ENCODE results near the gene MOAP1.
"Not testable (repeated sequence)": the region's sequence is repeated elsewhere in the genome, so short reads cannot be mapped to it uniquely, and the experiment has no call there.

MOAP1 gene

GRCh38 chr14:93183596-93184317, 940 bp downstream of the MOAP1 start:
- DNase-seq, result no peak

DNA sequence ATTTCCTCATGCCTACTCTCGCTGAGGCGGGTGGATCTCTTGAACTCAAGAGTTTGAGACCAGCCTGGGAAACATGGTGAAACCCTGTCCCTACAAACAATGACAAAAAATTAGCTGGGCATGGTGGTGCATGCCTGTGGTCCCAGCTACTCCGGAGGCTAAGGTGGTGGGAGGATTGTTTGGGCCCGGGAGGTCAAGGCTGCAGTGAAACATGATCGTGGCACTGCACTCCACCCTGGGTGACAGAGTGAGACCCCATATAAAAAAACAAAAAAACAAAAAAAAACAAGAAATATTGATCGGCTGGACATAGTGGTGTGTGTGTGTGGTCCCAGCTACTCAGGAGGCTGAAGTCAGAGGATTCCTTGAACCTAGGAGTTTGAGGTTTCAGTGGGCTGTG, 9.2 kb downstream of the MOAP1 start:
- DNase-seq, result no peak

- not testable (repeated sequence) for DNase-seq
These were observed 10.0 kb downstream of the MOAP1 start for GRCh38 chr14:93174731-93175130.

DNA sequence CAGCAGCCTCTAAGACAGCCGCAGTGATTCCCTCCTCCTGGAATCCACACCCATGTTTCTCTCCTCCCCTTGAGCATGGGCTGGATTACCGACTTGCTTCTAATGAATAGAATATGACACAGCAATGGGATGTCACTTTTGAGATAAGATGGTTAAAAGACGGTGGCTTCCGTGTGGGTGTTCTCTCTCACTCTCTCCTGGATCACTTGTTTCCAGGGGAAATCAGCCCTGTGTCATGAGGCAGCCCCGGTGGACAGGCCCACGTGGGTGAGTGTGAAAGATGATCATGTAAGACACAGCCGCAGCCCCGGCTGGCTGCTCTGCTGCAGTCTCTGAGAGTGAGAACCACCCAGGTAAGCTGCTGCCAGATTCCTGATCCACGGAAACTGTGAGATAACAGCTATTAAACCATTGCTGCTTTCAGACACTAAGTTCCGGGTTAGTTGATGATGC, 10.7 kb downstream of the MOAP1 start:
- no peak for DNase-seq

DNA sequence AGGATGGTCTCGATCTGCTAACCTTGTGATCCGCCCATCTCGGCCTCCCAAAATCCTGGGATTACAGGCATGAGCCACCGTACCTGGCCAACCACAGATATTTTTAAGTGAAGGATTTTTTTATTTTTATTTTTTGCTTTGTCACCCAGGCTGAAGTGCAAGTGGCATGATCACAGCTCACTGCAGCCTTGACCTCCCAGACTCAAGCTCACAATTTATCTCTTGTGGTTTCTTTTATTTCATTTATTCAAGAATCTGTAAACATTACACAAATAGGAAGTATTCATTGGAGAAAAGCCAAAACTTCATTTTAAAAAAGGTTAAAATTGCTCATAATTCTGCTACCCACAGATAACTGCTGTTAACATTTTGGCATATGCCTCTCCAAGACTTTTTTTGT, 13.3 kb downstream of the MOAP1 start:
- DNase-seq, result no peak

- not testable (repeated sequence) for DNase-seq
These were observed 14.6 kb downstream of the MOAP1 start for GRCh38 chr14:93170141-93170540.

DNA sequence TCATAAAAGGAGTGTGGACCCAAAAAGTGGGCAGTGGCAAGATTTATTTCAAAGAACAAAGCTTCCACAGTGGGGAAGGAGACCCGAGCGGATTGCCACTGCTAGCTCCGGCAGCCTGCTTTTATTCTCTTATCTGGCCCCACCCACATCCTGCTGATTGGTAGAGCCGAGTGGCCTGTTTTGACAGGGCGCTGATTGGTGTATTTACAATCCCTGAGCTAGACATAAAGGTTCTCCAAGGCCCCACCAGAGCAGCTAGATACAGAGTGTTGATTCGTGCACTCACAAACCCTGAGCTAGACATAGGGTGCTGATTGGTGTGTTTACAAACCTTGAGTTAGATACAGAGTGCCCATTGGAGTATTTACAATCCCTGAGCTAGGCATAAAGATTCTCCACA, 15.1 kb downstream of the MOAP1 start:
- not testable (repeated sequence) for DNase-seq

GRCh38 chr14:93168610-93169009, 16.1 kb downstream of the MOAP1 start:
- not testable (repeated sequence) for DNase-seq

GRCh38 chr14:93165271-93166265, 19.1 kb downstream of the MOAP1 start:
- DNase-seq, result not testable (repeated sequence)

GRCh38 chr14:93163564-93163963, 21.1 kb downstream of the MOAP1 start:
- no peak for DNase-seq

DNA sequence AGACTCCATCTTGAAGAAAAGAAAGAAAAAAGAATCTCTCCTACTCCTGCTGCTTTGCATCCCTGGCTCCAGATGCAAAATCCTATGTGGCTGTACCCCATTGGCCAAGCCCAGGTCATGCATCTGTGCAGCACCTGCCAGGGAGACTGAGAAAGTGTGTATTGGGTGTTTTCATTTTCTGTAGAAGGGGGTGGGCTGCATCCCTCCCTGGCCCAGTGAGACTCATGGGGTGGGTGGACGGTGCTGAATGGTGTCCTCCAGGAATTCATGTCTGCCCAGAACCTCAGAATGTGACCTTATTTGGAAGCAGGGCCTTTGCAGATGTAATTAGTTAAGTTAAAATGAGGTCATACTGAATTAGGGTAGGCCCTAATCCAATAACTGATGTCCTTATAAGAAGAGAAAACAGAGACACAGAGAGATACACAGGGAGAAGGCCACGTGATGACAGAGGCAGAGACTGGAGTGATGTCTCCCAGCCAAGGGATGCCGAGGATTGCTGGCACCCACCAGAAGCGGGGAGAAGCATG, 23.2 kb downstream of the MOAP1 start:
- no peak for DNase-seq

- DNase-seq, result no peak
These were observed 24.3 kb downstream of the MOAP1 start for GRCh38 chr14:93160353-93160801.

- DNase-seq, result not testable (repeated sequence)
These were observed 24.9 kb downstream of the MOAP1 start for GRCh38 chr14:93159625-93160352.

- DNase-seq, result not testable (repeated sequence)
These were observed 26.3 kb downstream of the MOAP1 start for GRCh38 chr14:93158349-93158748.

- no peak for DNase-seq
These were observed 27.9 kb downstream of the MOAP1 start for GRCh38 chr14:93156693-93157369.

GRCh38 chr14:93155667-93156066, 29.0 kb downstream of the MOAP1 start:
- no peak for DNase-seq

- DNase-seq, result no peak
These were observed 31.6 kb downstream of the MOAP1 start for GRCh38 chr14:93153121-93153520.

DNA sequence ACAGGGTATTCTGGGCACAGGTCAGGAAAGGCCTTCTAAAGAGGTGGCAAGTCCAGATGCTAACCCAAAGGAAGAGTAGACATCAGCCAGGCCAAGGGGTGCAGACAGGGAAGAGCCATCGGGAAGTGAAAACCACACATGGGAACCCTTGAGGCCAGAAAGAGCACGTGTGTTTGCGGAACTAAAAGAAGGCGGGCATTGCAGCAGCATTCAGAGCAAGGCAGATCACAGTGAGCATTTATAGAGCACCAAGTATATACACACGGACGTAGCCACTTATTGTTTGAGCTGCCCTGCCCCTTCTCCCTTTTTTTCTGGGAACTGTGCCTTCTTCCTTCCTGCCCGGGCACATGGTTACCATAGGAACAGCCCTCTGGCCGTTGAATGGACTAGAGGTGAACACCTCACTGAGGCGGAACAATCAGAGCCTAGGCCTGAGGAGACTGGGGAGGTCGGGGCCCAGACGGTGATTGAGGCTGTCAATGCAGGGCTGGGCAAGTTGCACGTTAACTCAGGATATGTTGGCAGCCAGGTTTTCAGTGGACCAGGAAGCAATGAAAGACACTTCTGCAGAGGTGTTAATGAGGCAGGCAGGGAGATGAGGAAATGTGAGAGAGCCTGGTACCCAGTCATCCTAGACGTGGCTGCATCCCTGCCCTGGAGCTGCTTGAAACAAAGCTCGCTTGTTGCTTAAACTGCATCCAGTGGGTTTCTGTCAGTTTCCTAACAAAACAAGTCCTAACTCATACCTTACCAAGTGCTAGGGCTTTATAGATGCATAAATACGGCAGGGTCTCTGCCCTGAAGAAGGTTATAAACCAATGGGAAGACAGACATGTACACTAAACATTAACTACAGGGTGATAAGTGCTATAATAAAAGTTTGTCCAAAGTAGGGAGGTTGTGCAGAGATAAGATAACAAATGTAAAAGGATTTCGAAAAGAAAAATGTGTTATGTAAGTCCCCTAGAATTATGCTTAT, 34.2 kb downstream of the MOAP1 start:
- DNase-seq, result no peak

DNA sequence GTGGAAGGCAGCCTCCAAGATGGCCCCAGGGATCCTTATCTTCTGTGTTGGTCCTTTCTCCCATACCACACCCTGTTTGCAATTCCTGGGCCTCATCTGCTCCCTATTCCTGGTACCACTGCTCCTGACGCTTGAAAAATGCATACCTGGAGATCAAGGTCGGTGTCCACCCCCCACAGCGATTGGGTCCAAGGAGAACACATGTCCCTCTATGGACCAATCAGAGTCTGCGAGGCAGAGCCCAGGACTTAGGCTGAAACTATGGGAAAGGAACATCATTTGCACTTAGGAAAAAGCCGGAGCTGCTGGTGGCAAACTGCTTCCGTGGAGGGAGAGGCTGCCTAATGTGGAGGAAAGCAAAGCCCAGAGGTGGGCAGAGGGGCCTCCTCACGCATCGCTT, 35.7 kb downstream of the MOAP1 start:
- DNase-seq, result no peak

DNA sequence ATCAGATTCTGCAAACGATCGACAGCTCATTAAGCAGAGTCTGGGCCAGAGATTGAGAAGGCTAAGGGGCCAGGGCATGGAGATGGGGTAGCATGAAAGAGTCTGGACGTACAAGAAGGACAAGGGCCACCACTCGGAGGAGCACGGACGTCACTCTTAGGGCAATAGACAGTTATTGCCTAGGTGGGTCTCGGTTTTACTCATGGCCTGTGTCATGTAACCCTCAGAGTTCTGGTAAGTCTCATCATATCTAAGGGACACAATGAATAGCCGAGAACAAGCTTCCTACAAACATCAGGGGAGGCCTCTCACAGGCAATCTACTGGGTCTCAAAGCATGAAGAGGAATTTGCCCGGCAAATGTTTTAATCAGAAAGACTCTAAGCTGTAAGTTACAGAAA, 38.6 kb downstream of the MOAP1 start:
- DNase-seq, result peak; percentile 66
